ENCODE measurements around the gene SEPTIN14.

- TF ChIP-seq CTCF (IDR thresholded peaks at IDR 0.05 in 2 of 3, conservative IDR thresholded peaks at IDR 0.05 in 1 of 3; ENCODE audit: borderline replicate concordance in 1 of 3, insufficient read depth in 1 of 3, low read depth in 2 of 3, low read length in 2 of 3) = no peak
- TF ChIP-seq REST (IDR thresholded peaks at IDR 0.05; ENCODE audit: low read depth) = no peak
- TF ChIP-seq POLR2AphosphoS5 (IDR thresholded peaks at IDR 0.05; ENCODE audit: low read depth, low read length) = no peak
- no peak for TF ChIP-seq MAX (IDR thresholded peaks at IDR 0.05)
- TF ChIP-seq POLR2A (IDR thresholded peaks at IDR 0.05; ENCODE audit: borderline replicate concordance, extremely low read depth, insufficient read depth, insufficient read length) = no peak
- no peak for TF ChIP-seq CEBPB (IDR thresholded peaks at IDR 0.05; ENCODE audit: low read depth)
- no peak for TF ChIP-seq YY1 (IDR thresholded peaks at IDR 0.05; ENCODE audit: extremely low read depth, insufficient replicate concordance, low read depth, low read length)
Measured at GRCh38 chr7:55878691-55879090, 16.1 kb upstream of the SEPTIN14 start.
